HCEC 1CT (cell line): ENCODE data around the gene PCDHA13.
"Not testable (repeated sequence)": the region's sequence is repeated elsewhere in the genome, so short reads cannot be mapped to it uniquely, and the experiment has no call there.

Experiments
- DNase-seq: peaks from one replicate; pipeline ENCODE4 v3.0.0-alpha.2; 2017

Gene PCDHA13

GRCh38 chr5:140881889-140882590 lies at the start of gene PCDHA13:
Gene PCDHA13 (plus strand): TSS chr5:140882124. CDS start chr5:140882269, 145 bp downstream.
- no peak for DNase-seq

- DNase-seq = no peak
These were observed 47.9 kb upstream of the PCDHA13 start, which contains the start of gene PCDHA7 for GRCh38 chr5:140833993-140834392. Gene PCDHA7 (plus strand): TSS chr5:140834269. CDS start chr5:140834384, 115 bp downstream.

- DNase-seq = not testable (repeated sequence)
These were observed 47.4 kb upstream of the PCDHA13 start for GRCh38 chr5:140834439-140835008.

- DNase-seq = no peak
These were observed 46.1 kb upstream of the PCDHA13 start for GRCh38 chr5:140835622-140836510.

- DNase-seq = no peak
These were observed 40.7 kb upstream of the PCDHA13 start, which contains the start of gene PCDHA8 for GRCh38 chr5:140840978-140841962. Gene PCDHA8 (plus strand): TSS chr5:140841187. CDS start chr5:140841322, 135 bp downstream.

- DNase-seq = no peak
These were observed 38.9 kb upstream of the PCDHA13 start for GRCh38 chr5:140842798-140843733.

- DNase-seq = not testable (repeated sequence)
These were observed 33.5 kb upstream of the PCDHA13 start, which contains the start of gene PCDHA9 for GRCh38 chr5:140848139-140849102. Gene PCDHA9 (plus strand): TSS chr5:140848382. CDS start chr5:140848496, 114 bp downstream.

GRCh38 chr5:140849831-140850634 lies 31.9 kb upstream of the PCDHA13 start:
- not testable (repeated sequence) for DNase-seq

- DNase-seq = no peak
These were observed 25.9 kb upstream of the PCDHA13 start, which contains the start of gene PCDHA10 for GRCh38 chr5:140855772-140856674. Gene PCDHA10 (plus strand): TSS chr5:140855897. CDS start chr5:140856049, 152 bp downstream.

GRCh38 chr5:140857177-140857986 lies 24.5 kb upstream of the PCDHA13 start:
- DNase-seq = no peak

GRCh38 chr5:140857987-140858240 lies 24.0 kb upstream of the PCDHA13 start:
- DNase-seq = no peak

- DNase-seq = no peak
These were observed 19.3 kb upstream of the PCDHA13 start for GRCh38 chr5:140862441-140863295.

GRCh38 chr5:140868721-140869554 lies 13.0 kb upstream of the PCDHA13 start, which contains the start of gene PCDHA11:
Gene PCDHA11 (plus strand): TSS chr5:140868957. CDS start chr5:140869104, 147 bp downstream.
- no peak for DNase-seq

- no peak for DNase-seq
These were observed 12.4 kb upstream of the PCDHA13 start for GRCh38 chr5:140869555-140869886.
